B cell (primary cell): ENCODE results near the gene ACSL1. TPM values are rescaled to one million over a fixed set of nuclear protein-coding genes. Genes with fewer than 3 reads are reported as not detected.

ENCODE experiments used
- ATAC-seq: fragments of 200-7000 bp; cut with Tn5 transposase; one replicate; pipeline ENCODE4 v1.10.0; 2021; ENCODE audit warnings: low read depth, mild to moderate bottlenecking, moderate number of reproducible peaks, moderate library complexity
- CTCF ChIA-PET: fragments of 350-600 bp; sonication (Branson Sonifier 250); formaldehyde crosslinking; loops from one replicate; lab custom pipeline; 2021; ENCODE audit warnings: antibody characterized with exemption, inconsistent platforms; lab: Charles Lee
- POLR2A ChIA-PET: fragments of 350-600 bp; sonication (Branson Sonifier 250); formaldehyde crosslinking; loops from one replicate; lab custom pipeline; 2021; ENCODE audit warnings: antibody characterized with exemption; lab: Charles Lee
- DNase-seq: peaks from one replicate; pipeline ENCODE4 v3.0.0; 2013
- H2AFZ ChIP-seq: 2 replicates; pipeline ENCODE4 v1.6.1; 2012; ENCODE audit warnings: mild to moderate bottlenecking, low read depth, low read length; ENCODE audit not compliant: insufficient read depth, poor library complexity, severe bottlenecking
- H3K27ac ChIP-seq, 2 donors: 1 replicate in 1 of 2; 2 replicates in 1 of 2; pipeline ENCODE4 v1.5.1; 2012 to 2013; ENCODE audit warnings: low read length in 2 of 2, mild to moderate bottlenecking in 2 of 2, moderate library complexity in 1 of 2
- H3K27me3 ChIP-seq, 4 experiments: fragments of 200-600 bp in 1 of 4; sonication (generic) in 1 of 4; replicated peaks in 1 of 4; 1 replicate in 2 of 4; 2 replicates in 2 of 4; pipeline versions ENCODE4 v1.6.1 to v1.7.0; 2013 to 2016; ENCODE audit warnings: low read length in 3 of 4, mild to moderate bottlenecking in 2 of 4, mixed read lengths in 1 of 4, moderate library complexity in 1 of 4; ENCODE audit not compliant: insufficient read depth in 4 of 4, control insufficient read depth in 3 of 4; ENCODE audit errors: control extremely low read depth in 1 of 4
- H3K36me3 ChIP-seq, 2 experiments: replicated peaks in 1 of 2; 1 replicate in 1 of 2; 2 replicates in 1 of 2; pipeline versions ENCODE4 v1.6.1 to v1.7.1; 2013; ENCODE audit warnings: low read length in 1 of 2; ENCODE audit not compliant: insufficient read depth in 2 of 2, control insufficient read depth in 1 of 2; ENCODE audit errors: control extremely low read depth in 1 of 2, extremely low read depth in 1 of 2
- H3K4me1 ChIP-seq, 2 donors: fragments of 200-600 bp in 1 of 2; sonication (generic) in 1 of 2; 1 replicate in 1 of 2; 2 replicates in 1 of 2; pipeline versions ENCODE4 v1.5.1 to v1.6.1; 2013 to 2017; ENCODE audit warnings: low read length in 2 of 2; ENCODE audit not compliant: control insufficient read depth in 2 of 2, insufficient read depth in 2 of 2
- H3K4me2 ChIP-seq: replicated peaks from 2 replicates; pipeline ENCODE3; 2012; ENCODE audit warnings: mild to moderate bottlenecking, low read depth, low read length; ENCODE audit not compliant: poor library complexity, severe bottlenecking
- H3K4me3 ChIP-seq, 5 experiments: fragments of 200-600 bp in 1 of 5; sonication (generic) in 1 of 5; 1 replicate in 3 of 5; 2 replicates in 2 of 5; pipeline versions ENCODE4 v1.5.1 to v1.7.0; 2011 to 2016; ENCODE audit warnings: low read length in 4 of 5, mild to moderate bottlenecking in 4 of 5, low read depth in 2 of 5, control low read depth in 1 of 5, moderate library complexity in 1 of 5; ENCODE audit not compliant: insufficient read depth in 1 of 5; ENCODE audit errors: control extremely low read depth in 1 of 5, extremely low read depth in 1 of 5
- H3K79me2 ChIP-seq: fragments of 200-600 bp; sonication (generic); one replicate; pipeline ENCODE4 v1.6.0; 2016; ENCODE audit warnings: low read length; ENCODE audit not compliant: control insufficient read depth, insufficient read depth
- H3K9ac ChIP-seq: fragments of 200-600 bp; sonication (generic); 2 replicates; pipeline ENCODE4 v1.6.1; 2017; ENCODE audit warnings: mild to moderate bottlenecking, low read length, moderate library complexity
- H3K9me3 ChIP-seq, 3 donors: one replicate each; pipeline versions ENCODE4 v1.6.1 to v1.7.1; 2013; ENCODE audit warnings: low read length in 2 of 3; ENCODE audit not compliant: control insufficient read depth in 2 of 3, insufficient read depth in 1 of 3; ENCODE audit errors: control extremely low read depth in 1 of 3
- H4K20me1 ChIP-seq: 2 replicates; pipeline ENCODE4 v1.6.0; 2012; ENCODE audit warnings: mild to moderate bottlenecking, low read length; ENCODE audit not compliant: insufficient read depth, control insufficient read depth, poor library complexity, severe bottlenecking
- H3K27ac Mint-ChIP-seq: one replicate; pipeline ENCODE4 v1.8.0; 2021; ENCODE audit warnings: mixed read lengths
- H3K27me3 Mint-ChIP-seq: one replicate; pipeline ENCODE4 v1.8.0; 2021; ENCODE audit warnings: mixed read lengths
- H3K4me1 Mint-ChIP-seq: one replicate; pipeline ENCODE4 v1.8.0; 2021; ENCODE audit warnings: mixed read lengths
- H3K4me3 Mint-ChIP-seq: one replicate; pipeline ENCODE4 v1.8.0; 2021; ENCODE audit warnings: mixed read lengths
- H3K9me3 Mint-ChIP-seq: one replicate; pipeline ENCODE4 v1.8.0; 2022; ENCODE audit warnings: mixed read lengths; ENCODE audit not compliant: insufficient read depth
- EZH2 ChIP-seq: IDR thresholded peaks from 2 replicates; pipeline ENCODE4 v1.6.1; 2012; ENCODE audit warnings: borderline replicate concordance, low read depth, mild to moderate bottlenecking, moderate library complexity, low read length; ENCODE audit not compliant: insufficient read depth, poor library complexity, severe bottlenecking
- WGBS: methylation state at CpG from one replicate; pipeline ENCODE4 v1.1.5; 2013; ENCODE audit warnings: missing lambda C conversion rate; ENCODE audit not compliant: insufficient coverage; 5-methylcytosine and 5-hydroxymethylcytosine counted together
- intact Hi-C: fragments of 100-400 bp; cut with micrococcal nuclease; formaldehyde crosslinking; loops from one replicate; pipeline ENCODE4 v1.10.0; 2022
- polyA plus RNA-seq: library from polyadenylated mRNA; depleted of rRNA; stranded (reverse); fragments of >200 nt; gene quantifications from 2 replicates; pipeline ENCODE4 v1.2.3, GENCODE V29; 2012
- total RNA-seq, 2 donors: library from RNA; stranded (reverse); fragments of 120-200 nt in 1 of 2; gene quantifications; 1 replicate in 1 of 2; 2 replicates in 1 of 2; pipeline versions ENCODE4 v1.2.3 to v1.2.4, GENCODE V29; 2013 to 2022
- TF ChIP-seq, protein P1 (sequence below): fragments of 200-600 bp; IDR thresholded peaks from one replicate; pipeline ENCODE4 v1.8.0; 2022; ENCODE audit warnings: antibody characterized with exemption, mild to moderate bottlenecking

ACSL1 gene
- total and polyA plus RNA-seq, 2 donors (not counting 1 experiment from before 2014, with no cell fraction given): 6.6 to 31.8 TPM

DNA sequence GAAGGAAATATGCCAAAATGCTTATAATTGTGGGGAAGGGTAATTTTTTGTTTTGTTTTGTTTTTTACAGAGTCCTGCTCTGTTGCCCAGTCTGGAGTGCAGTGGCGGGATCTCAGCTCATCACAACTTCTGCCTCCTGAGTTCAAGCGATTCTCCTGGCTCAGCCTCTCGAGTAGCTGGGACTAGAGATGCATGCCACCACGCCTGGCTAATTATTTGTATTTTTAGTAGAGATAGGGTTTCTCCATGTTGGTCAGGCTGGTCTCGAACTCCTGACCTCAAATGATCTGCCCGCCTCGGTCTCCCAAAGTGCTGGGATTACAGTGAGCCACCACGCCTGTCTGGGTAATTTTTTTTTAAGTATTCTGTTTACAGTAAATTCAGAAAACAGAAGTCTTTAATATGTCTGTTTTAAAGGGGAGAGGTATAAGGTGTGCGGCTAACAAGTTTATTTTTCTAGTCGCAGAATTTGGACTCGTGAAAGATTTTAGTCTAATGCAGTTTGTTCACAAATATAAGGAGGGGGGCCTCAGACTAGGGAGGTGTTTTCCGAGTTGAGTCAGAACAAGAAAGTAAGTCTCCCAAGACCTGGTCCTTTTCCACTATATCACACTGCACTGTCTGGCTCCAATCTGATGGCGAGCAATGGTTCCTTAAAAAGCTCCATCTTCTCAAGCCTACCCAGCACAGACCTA is 1.5 kb downstream of the ACSL1 start:
- CTCF ChIA-PET: interaction anchor here (0.7 to 0.9 kb wide), 2 partner anchors 79 to 82 kb away, joined by 3 to 4 read pairs; no protein-coding TSS in a partner anchor
- no peak for ATAC-seq
- WGBS: 53% methylated on average over 12 of the region's 13 CpGs
- peaks cover 17% of the 10 kb centered on the region for H4K20me1 ChIP-seq
- H3K9ac ChIP-seq: peak overlapping the region; percentile 76
- H3K27me3 Mint-ChIP-seq: no peaks in the 10 kb centered on the region
- H2AFZ ChIP-seq: peak overlapping the region; percentile 64
- H3K36me3 ChIP-seq: no peaks in the 10 kb centered on the region
- intact Hi-C loops: loop anchor here (2.0 to 10.0 kb wide), 3 partner anchors 41 to 349 kb away; partner anchors contain the start of genes IRF2 and SLC25A4
- peaks cover 60% of the 10 kb centered on the region for H3K4me1 Mint-ChIP-seq
- H3K4me3 ChIP-seq: peak overlapping the region; percentile 48 to 94 (median 72)
- POLR2A ChIA-PET: interaction anchor here (0.7 kb wide), 1 partner anchor 23 kb away, joined by 4 read pairs; no protein-coding TSS in a partner anchor
- no peaks in the 10 kb centered on the region for H3K27me3 ChIP-seq
- peaks cover 23 to 26% of the 10 kb centered on the region in 2 donors for H3K4me1 ChIP-seq
- H3K27ac Mint-ChIP-seq: peak overlapping the region; percentile 92
- peak; percentile 41 for DNase-seq
- H3K4me2 ChIP-seq: peak overlapping the region; percentile 97
- peak overlapping the region; percentile 98 for H3K4me3 Mint-ChIP-seq
- H3K9me3 ChIP-seq: no peaks in the 10 kb centered on the region
- no peak overlapping the region for H3K27ac ChIP-seq
- H3K79me2 ChIP-seq: peaks cover 60% of the 10 kb centered on the region
- TF ChIP-seq, protein P1, sequence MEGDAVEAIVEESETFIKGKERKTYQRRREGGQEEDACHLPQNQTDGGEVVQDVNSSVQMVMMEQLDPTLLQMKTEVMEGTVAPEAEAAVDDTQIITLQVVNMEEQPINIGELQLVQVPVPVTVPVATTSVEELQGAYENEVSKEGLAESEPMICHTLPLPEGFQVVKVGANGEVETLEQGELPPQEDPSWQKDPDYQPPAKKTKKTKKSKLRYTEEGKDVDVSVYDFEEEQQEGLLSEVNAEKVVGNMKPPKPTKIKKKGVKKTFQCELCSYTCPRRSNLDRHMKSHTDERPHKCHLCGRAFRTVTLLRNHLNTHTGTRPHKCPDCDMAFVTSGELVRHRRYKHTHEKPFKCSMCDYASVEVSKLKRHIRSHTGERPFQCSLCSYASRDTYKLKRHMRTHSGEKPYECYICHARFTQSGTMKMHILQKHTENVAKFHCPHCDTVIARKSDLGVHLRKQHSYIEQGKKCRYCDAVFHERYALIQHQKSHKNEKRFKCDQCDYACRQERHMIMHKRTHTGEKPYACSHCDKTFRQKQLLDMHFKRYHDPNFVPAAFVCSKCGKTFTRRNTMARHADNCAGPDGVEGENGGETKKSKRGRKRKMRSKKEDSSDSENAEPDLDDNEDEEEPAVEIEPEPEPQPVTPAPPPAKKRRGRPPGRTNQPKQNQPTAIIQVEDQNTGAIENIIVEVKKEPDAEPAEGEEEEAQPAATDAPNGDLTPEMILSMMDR: no peak
- no peak for TF ChIP-seq EZH2
- H3K9me3 Mint-ChIP-seq: no peaks in the 10 kb centered on the region

DNA sequence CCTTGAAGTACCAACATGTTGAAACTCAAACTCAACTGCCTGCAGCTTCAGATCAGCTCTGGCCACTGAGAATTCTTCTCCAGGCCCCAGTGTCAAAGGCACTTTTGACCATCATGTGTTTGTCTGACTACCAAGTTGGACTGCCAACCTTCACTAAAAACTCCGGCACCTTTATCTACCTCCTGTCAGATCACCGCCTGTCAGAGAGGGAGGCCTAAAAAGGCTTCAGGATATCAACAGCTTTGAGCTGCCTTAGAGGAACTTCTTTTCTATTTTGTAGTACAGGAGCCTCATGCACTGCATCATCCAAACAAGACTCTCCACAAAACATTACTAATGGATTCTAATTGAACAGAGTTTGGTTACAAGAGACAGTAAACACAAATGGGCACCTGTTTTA is 2.8 kb downstream of the ACSL1 start:
- Mint-ChIP-seq H3K9me3 (no peaks in the 10 kb centered on the region), H3K27me3 (no peaks in the 10 kb centered on the region), H3K4me3 (no peak overlapping the region), H3K4me1 (peaks cover 69% of the 10 kb centered on the region), H3K27ac (no peak overlapping the region)
- Histone ChIP-seq H3K4me2 (peak overlapping the region; percentile 97), H3K9ac (no peak overlapping the region), H4K20me1 (peaks cover 21% of the 10 kb centered on the region), H3K4me3 (peak overlapping the region in 1 of 5 experiments; percentile 94), H3K27me3 (no peaks in the 10 kb centered on the region), H3K4me1 (peaks cover 27 to 35% of the 10 kb centered on the region in 2 donors), H2AFZ (no peak overlapping the region), H3K79me2 (peaks cover 65% of the 10 kb centered on the region), H3K36me3 (no peaks in the 10 kb centered on the region), H3K9me3 (no peaks in the 10 kb centered on the region), H3K27ac (no peak overlapping the region)
- intact Hi-C loops: loop anchor here (10.0 kb wide), 2 partner anchors 322 to 348 kb away; partner anchors contain the start of genes IRF2 and SLC25A4
- ATAC-seq: no peak
- ChIA-PET CTCF (no interaction called here), POLR2A (interaction anchor here (0.6 to 1.1 kb wide), 2 partner anchors 33 to 362 kb away, joined by 4 to 11 read pairs; no protein-coding TSS in a partner anchor)
- no peak for DNase-seq
- TF ChIP-seq, protein P1: no peak
- no peak for TF ChIP-seq EZH2
- WGBS: no CpG with 5 or more reads among the region's 2 CpGs
